HG03457 (cell line): ENCODE data around the gene CXCL3.
"Not testable (repeated sequence)": the region's sequence is repeated elsewhere in the genome, so short reads cannot be mapped to it uniquely, and the experiment has no call there.

Experiments
- ATAC-seq: cut with Tn5 transposase; IDR thresholded peaks from one replicate; pipeline ENCODE4 v1.9.1; 2021; ENCODE audit warnings: moderate number of reproducible peaks; ENCODE audit not compliant: unreplicated experiment

CXCL3 gene

DNA sequence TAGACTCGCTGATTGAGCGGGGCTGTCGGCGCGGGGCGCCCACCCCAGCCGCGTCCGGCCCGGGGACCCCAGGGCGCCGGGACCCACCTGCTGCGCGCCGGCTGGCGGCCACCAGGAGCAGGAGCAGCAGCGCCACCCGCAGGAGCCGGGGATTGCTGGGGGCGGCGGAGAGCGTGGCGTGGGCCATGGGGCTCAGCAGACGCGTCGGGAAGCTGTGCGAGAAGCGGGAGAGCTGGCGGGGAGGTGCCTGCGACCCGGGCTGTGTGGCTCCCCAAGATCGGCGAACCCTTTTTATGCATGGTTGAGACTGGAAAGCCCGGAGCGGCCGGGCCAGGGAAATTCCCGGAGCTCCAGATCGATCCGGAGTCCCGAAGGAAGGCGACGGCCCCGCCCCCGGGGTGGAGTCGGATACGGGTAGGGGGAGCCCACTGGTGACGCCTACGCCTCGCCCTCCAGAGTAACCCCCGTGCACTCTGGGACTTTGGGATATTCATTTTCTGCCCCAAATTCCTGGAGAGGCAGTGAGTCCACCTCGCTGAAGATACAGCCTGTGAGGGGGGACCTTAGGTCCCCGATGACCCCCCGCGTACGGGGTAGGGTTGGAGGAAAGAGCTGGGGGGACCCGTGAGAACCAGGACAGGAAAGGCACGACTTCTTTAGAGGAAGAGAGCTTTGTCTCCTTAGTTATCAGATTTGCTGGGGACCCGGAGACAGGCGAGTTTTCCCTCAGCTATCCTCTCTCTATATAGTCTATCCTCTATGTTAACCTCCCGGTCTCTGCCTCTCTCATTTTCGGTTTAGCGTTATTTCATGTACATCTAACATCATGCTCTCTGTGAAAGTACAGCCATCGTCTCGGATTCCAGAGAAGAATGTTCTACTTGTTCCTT lies at the start of gene CXCL3:
Gene CXCL3, minus strand, starts transcription at position 265 of the 890 bp plus-strand sequence. Its CDS starts 78 bp downstream, at position 187.
- ATAC-seq: peak; percentile 48

DNA sequence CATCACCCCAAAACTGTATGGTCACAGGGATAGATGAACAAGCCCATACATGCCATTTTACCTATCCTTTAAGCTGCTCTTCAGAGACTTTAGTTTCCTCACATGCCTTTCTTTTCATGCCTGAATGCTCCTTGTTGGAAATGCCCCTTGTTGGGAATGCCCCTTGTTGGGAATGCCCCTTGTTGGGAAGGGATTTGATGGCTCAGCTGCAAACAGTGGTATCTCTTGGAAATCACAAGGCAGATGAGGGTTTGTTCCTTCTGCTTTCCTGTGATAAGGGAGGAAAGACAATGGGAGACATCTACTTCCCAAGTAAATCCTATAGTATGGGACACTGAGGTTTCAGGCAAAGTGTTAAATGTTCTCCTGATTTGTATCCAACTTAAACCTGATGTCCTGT lies 49.0 kb upstream of the CXCL3 start:
- no peak for ATAC-seq

DNA sequence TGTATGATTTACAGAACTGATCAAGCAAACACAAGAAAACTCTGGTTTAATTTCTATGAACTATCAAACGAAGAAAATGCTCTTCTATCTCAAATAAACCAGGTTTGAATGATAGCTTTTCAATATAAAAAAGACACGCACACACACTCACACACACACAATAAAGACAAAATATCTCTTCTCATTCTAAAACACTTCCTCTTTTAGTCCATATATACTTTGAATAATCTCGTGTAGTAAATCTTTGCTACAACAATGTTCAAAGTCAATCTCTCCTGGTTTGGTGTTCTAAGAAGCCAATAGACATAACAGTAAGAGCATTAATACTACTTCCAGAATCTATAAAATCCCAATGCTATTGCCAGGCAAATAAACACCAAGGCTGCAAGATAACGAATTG lies 47.2 kb upstream of the CXCL3 start:
- no peak for ATAC-seq

DNA sequence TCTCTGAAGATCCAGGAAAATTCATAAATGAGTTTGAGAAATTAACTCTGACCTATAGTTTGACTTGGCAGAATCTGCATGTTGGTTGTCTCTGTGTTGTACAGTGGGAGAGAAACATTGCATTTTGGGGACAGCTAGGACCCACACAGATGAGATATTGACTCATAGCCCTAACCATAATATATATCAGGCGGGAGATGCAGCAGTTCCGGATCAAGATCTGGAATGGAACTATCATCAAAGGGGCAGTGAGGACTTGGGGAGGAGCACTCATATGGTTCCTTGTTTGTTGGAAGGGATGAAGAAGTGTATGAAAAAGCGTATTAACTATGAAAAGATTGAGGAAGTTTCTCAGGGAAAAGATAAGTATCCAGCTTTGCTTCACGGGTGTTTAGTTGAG lies 46.5 kb upstream of the CXCL3 start:
- no peak for ATAC-seq

DNA sequence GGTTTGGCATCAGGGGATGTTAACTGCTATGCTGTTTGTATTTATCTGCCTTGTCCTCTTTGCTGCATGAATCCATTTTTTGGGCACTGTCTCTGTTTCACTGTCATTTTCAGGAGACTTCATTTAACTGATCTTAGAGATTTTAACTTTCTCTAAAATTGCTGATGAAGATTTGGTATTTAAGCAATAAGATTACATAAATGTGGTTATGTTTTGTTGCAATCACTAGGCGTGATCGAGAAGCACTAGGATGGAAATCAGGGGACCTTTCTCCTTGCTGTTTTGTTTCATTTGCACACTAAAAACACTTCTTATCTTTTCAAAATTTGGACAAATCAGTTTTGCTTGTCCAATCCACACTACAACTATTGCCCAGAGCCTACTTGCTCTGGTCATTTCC lies 45.1 kb upstream of the CXCL3 start:
- no peak for ATAC-seq

DNA sequence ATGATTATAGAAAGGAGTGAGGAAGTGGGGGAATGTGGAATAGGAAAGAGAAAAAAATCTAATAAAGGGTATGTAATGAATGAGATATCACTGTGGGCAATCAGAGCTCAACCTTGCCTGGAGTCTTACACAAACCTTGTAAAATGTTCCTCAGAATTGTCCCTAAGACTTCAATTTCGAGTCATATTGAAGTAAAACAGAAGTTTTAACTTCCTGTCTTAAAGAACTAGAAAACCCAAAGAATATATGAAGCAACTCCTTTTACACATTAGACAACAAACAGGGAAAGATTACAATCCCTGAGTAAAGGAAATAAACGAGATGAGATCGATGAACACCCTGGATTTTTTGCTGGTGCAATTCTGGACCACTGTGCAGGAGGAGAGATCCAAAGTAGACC lies 42.5 kb upstream of the CXCL3 start:
- ATAC-seq: no peak

DNA sequence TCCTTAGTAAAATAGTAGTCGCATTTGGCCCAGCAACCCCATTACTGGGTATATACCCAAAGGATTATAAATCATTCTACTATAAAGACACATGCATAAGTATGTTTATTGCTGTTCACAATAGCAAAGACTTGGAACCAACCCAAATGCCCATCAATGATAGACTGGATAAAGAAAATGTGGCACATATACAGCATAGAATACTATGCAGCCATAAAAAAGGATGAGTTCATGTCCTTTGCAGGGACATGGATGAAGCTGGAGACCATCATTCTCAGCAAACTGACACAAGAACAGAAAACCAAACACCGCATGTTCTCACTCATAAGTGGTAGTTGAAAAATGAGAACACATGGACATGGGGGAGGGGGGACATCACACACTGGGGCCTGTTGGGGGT lies 41.9 kb upstream of the CXCL3 start:
- ATAC-seq: not testable (repeated sequence)

DNA sequence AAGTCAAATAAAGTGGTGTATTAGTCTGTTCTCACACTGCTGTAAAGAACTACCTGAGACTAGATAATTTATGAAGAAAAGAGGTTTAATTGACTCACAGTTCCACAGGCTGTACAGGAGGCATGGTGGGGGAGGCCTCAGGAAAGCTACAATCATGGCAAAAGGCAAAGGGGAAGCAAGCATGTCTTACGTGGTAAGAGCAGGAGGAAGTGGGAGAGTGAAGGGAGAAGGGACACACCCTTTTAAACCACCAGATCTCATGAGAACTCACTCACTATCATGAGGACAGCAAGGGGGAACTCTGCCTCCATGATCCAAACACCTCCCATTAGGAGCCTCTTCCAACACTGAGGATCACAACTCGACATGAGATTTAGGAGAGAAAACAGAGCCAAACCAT lies 40.5 kb upstream of the CXCL3 start:
- ATAC-seq: not testable (repeated sequence)

DNA sequence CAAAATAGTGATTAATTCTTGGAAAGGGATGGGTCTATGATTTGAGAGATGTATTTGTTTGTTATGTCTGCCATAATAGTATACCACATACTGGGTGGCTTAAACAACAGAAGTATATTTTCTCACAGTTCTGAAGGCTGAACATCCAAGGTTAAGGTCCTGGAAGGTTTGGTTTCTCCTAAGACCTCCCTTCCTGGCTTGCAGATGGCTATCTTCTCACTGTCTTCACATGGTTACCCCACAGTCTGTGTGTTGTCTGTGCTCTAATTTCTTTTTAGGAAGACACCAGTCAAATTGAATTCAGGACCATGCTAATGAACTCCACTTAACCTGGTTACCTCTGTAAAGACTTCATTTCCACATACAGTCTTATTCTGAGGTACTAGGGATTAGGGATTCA lies 34.9 kb upstream of the CXCL3 start:
- no peak for ATAC-seq

DNA sequence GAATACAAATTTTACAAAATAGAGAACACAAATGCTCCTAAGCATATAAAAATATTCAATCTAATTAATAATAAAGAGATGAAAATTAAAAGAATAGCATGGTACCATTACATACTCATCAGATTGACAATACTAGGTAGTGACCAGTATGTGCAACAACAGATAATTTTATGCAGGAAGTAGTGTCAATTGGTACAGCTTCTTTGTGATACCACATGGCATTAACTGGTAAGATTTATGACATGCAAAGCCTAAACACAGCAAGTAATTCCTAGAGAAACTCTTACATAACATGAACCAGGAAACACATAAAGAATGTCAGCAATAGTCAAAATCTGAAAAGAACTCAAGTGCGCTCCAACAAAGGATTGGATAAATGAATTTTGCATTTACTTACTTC lies 34.2 kb upstream of the CXCL3 start:
- no peak for ATAC-seq

DNA sequence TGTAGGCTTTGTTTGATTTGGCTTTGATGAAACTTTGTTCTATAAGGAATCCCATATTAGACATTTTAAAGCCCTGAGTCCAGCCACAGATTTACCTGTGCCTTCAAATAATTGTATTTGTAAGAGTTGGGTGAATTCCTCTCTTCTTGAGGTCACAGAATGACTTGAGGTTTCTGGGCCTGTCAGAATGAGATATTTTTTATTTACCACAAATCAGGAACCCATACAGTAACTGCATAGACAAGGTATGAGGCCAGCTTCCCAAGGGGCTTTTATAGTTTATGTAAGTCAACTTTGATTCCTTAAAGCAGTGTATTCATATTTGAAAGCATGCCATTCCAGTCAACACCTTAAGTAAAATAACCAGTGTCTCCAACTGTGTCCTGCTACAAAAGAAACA lies 29.1 kb upstream of the CXCL3 start:
- ATAC-seq: no peak

DNA sequence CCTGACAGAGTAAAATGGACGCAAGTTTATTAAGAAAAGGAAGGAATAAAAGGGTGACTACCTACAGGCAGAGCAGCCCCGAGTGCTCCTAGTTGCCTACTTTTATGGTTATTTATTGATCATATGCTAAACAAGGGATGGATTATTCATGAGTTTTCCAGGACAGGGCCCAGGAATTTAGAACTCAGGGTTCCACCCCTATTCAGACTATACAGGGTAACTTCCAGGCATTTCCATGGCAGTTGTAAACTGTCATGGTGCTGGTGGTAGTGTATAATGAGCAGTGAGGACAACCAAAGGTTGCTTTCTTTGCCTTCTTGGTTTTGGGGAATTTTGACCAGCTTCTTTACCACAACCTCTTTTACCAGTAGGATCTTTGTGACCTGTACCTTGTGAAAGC lies 27.7 kb upstream of the CXCL3 start:
- ATAC-seq: no peak

DNA sequence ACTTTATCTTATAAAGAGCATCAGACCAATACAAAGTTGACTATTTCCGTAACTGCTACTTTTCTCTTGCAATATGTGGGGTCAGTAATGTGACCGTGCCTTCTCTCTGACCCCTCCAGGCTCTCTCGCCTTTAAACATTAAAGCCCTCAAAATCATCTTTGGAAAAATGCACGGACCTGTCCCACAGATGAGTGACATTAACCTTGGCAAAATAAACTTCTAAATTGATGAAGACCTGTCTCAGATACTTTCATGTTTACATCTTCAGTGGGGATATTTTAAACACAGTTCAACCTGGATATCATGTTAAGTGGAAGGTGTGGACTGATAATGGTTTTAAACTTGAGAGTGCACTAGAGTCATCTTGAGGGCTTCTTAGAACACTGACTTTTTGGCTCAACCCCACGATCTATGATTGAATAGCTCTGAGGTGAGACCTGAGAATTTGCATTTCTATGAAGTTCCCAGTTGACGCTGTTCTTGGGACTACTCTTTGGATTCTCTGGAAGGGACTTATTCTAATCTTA lies 26.7 kb upstream of the CXCL3 start:
- ATAC-seq: no peak

DNA sequence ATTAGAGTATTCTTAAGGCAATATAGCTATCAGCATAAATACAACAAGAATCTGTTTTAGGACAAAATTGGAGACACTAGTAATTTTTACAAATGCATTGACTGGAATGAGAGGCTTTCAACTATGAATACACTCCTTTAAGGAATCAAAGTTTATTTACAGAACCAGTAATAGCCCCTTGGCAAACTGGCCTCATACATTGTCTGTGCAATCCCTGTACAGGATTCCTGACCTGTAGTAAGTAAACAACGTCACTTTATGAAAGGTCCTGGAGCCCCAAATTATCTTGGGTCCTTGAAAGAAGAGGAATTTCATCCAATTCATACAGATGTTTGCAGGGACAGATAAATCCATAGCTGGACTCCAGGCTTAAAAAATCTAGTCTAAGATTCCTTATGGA lies 25.4 kb upstream of the CXCL3 start:
- no peak for ATAC-seq

DNA sequence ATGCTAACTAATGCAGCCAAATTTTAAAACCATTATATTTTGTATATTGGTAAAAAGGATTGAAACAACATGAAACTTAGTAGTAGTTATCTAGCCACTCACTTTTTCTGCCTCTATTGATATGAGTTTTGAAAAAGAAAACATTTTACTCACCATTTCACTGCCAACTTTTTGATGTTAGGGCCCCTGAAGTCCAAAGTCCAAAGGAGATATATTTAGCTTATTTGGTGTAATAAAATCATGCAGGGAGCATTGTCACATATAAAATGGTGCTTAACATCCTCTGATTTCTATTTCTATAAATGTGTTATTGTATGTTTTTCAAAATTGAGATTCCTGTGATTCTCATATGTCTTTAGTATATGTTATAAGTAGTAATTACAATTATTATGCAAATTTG lies 24.5 kb upstream of the CXCL3 start:
- ATAC-seq: no peak

DNA sequence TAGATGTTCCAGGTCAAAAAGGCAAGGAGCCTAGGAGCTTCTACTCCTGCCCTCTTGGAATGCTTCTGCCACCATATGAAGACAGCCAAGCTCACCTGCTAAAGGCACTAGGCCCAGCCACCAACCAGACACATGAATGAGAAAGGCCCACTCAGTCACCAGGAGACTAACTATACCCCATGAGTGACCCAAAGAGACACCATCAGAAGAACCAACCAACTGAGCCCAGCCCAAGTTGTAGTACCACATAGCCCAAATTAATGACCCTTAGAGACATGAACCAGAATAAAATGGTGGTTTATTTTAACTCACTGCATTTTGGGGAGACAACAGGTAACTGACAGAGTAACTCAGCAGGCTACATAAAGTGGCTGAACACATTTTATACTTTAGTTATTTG lies 22.9 kb upstream of the CXCL3 start:
- ATAC-seq: no peak

DNA sequence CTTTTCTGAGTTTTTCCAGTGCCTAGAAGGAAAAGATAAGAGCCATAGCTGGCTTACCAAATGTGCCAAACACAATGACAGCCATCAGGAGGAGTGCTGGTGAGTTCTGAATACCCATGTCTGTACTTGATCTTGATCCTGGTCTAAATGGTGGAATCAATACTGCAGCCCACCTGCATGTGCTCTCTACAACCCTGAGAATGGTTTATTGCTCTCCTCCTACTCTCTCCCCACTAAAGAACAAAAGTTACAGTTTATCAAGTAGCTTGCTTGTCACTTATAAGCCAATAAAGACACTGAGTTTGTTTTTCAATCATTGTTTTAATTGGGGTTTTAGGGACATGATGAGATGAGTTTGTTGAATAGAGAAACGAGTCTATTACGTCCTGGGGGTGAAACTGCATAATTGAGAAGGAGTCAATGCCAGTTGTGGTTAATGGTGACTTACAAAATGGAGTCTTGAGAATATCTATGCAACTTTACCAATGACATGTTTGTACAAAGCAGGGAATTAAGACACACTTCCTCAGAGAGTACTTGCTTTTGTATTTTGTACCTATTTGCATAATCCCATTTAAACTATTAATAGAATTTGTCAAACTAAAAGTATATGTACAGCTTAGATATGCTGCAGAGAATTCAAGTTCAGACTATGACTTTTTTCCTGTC lies 20.8 kb upstream of the CXCL3 start:
- no peak for ATAC-seq

DNA sequence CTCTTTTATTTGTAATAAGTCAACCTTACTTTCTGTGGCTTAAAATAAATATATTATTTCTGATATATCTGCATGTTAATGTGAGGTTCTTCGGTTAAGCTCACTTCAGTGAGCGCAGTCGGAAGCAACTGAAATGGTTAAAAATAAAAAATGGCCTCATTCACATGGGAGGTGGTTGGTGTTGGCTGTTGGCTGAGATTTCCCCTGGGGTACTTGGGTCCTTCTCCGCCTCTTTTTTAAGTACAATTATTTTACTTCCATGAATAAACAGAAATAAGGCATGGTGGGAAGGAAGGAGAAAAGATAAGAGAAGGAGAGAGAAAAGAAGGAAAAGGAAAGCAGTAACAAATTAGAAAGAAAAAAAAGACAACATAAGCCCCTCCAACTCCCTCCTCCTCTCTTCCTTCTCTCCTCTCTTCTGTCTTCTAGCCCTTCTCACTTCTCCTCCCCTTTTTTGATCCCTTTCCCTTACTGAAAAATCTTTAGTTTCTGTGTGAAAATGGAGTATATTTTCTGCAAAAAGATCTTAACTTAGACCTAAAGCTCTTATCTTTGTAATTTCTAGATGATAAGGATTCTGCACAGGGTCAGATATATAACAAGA lies 19.7 kb upstream of the CXCL3 start:
- ATAC-seq: no peak

DNA sequence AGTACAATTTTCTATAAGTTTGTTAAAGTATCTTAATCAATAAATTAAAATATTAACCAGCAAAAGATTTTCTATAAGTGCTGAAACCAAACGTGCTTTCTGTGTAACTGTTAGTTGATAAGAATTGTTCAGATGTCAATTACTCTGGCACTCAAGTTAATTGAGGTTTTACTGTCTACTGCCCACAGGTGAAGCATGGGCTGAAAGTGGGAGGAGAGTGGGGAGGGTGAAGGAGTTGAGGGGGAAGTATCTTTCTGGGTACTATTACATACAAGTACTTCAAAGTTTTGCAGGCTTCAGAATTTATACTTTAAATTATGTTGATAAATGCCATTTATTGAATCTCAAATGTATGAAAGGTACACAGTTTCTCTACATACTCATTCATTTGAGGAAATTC lies 19.1 kb upstream of the CXCL3 start:
- ATAC-seq: no peak

DNA sequence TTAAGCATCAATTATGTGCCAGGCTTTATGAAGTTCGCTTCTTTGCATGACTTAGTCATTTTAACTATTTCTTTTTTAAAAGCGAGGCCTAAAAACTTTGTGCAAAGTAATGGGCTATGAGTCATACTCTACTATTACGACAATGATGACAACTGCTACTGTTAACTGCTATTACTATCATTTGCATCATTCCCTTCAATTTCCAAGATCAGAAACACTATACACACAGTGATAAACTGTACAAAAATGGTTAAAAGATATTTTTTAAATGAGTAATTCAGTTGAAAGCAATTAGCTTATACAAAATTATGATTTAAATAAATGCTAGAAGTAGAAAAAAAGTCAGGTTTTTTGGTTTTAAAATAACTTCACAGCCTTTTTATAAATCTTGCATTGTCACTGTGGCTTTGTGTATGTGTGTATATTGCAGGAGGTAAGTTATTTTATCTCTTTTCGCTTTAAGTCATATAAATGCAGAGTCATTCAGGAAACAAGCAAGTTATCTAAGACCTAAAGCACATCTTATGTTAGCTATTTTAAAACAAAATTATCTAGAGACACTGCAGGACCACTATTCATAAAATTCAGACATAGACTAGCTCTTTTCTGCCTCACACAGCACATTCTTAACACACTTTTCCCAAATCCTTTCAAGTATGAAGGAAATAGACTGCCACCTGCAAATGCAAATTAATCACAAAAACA lies 18.5 kb upstream of the CXCL3 start:
- no peak for ATAC-seq
